HepG2 (cell line): Measurements from ENCODE around the gene BTBD19. TPM values are rescaled to one million over a fixed set of nuclear protein-coding genes. Genes with fewer than 3 reads are reported as not detected.

ENCODE experiments used
- ARHGAP35 ChIP-seq: sonication (generic); formaldehyde crosslinking; IDR thresholded peaks from 2 replicates; pipeline ENCODE4 v1.9.0; 2022; ENCODE audit warnings: mild to moderate bottlenecking, inconsistent platforms, moderate library complexity, missing genetic modification reagents, borderline replicate concordance
- BATF2 ChIP-seq: sonication (generic); formaldehyde crosslinking; IDR thresholded peaks from 2 replicates; pipeline ENCODE4 v1.8.0; 2022; ENCODE audit warnings: mild to moderate bottlenecking, missing genetic modification reagents, moderate library complexity
- CREM ChIP-seq, 2 experiments: sonication (generic) in 1 of 2; formaldehyde crosslinking in 1 of 2; IDR thresholded peaks; 2 replicates each; pipeline versions ENCODE4 v1.4.0 to v1.6.1; 2016 to 2020; ENCODE audit warnings: antibody characterized with exemption in 1 of 2, mild to moderate bottlenecking in 1 of 2, missing genetic modification reagents in 1 of 2
- E2F1 ChIP-seq: sonication (generic); formaldehyde crosslinking; IDR thresholded peaks from 2 replicates; pipeline ENCODE4 v1.5.0; 2020; ENCODE audit warnings: missing genetic modification reagents
- FOSL1 ChIP-seq: sonication (generic); formaldehyde crosslinking; IDR thresholded peaks from 2 replicates; pipeline ENCODE4 v1.9.0; 2021; ENCODE audit warnings: missing genetic modification reagents, borderline replicate concordance
- FOXO4 ChIP-seq: sonication (generic); formaldehyde crosslinking; conservative IDR thresholded peaks from 2 replicates; pipeline ENCODE4 v1.8.1; 2023; ENCODE audit warnings: missing genetic modification reagents
- IRF9 ChIP-seq: sonication (generic); formaldehyde crosslinking; IDR thresholded peaks from 2 replicates; pipeline ENCODE4 v1.8.0; 2022; ENCODE audit warnings: missing genetic modification reagents, mild to moderate bottlenecking, borderline replicate concordance
- MAFG ChIP-seq: sonication (generic); formaldehyde crosslinking; IDR thresholded peaks from 2 replicates; pipeline ENCODE4 v1.5.1; 2020; ENCODE audit warnings: mild to moderate bottlenecking, missing genetic modification reagents
- MLXIP ChIP-seq: sonication (generic); formaldehyde crosslinking; IDR thresholded peaks from 2 replicates; pipeline ENCODE4 v1.9.0; 2021; ENCODE audit warnings: missing genetic modification reagents, borderline replicate concordance
- NCOA2 ChIP-seq: sonication (generic); formaldehyde crosslinking; IDR thresholded peaks from 2 replicates; pipeline ENCODE4 v1.8.0; 2022; ENCODE audit warnings: inconsistent platforms
- PAX8 ChIP-seq: sonication (generic); formaldehyde crosslinking; IDR thresholded peaks from 2 replicates; pipeline ENCODE4 v1.8.0; 2022; ENCODE audit warnings: mild to moderate bottlenecking, missing genetic modification reagents, borderline replicate concordance
- SMAD1 ChIP-seq: sonication (generic); formaldehyde crosslinking; IDR thresholded peaks from 2 replicates; pipeline ENCODE4 v1.4.0; 2020; ENCODE audit warnings: missing genetic modification reagents, low read depth, mild to moderate bottlenecking, borderline replicate concordance
- SSRP1 ChIP-seq: IDR thresholded peaks from 2 replicates; pipeline ENCODE4 v1.6.1; 2016; ENCODE audit warnings: control low read depth
- U2AF2 ChIP-seq: fragments of 200-400 bp; formaldehyde crosslinking; IDR thresholded peaks from 2 replicates; pipeline ENCODE4 v1.6.1; 2017; ENCODE audit warnings: low read depth, mild to moderate bottlenecking, low read length
- XRCC5 ChIP-seq: fragments of 200-400 bp; formaldehyde crosslinking; optimal IDR thresholded peaks from 2 replicates; pipeline ENCODE3; 2017; ENCODE audit warnings: mild to moderate bottlenecking, low read length
- ZMAT5 ChIP-seq: sonication (generic); formaldehyde crosslinking; IDR thresholded peaks from 2 replicates; pipeline ENCODE4 v1.5.0; 2020; ENCODE audit warnings: mild to moderate bottlenecking, low read depth, missing genetic modification reagents, borderline replicate concordance
- ZNF138 ChIP-seq: sonication (generic); formaldehyde crosslinking; IDR thresholded peaks from 2 replicates; pipeline ENCODE4 v1.5.0; 2020; ENCODE audit warnings: mild to moderate bottlenecking, low read depth, missing genetic modification reagents
- ZNF580 ChIP-seq: IDR thresholded peaks from 2 replicates; pipeline ENCODE4 v1.6.1; 2016; ENCODE audit warnings: low read depth, borderline replicate concordance
- ZNF781 ChIP-seq: sonication (generic); formaldehyde crosslinking; IDR thresholded peaks from 2 replicates; pipeline ENCODE4 v1.5.1; 2020; ENCODE audit warnings: borderline replicate concordance, mild to moderate bottlenecking, missing genetic modification reagents; ENCODE audit errors: not compliant biosample characterization
- ZSCAN20 ChIP-seq: sonication (generic); formaldehyde crosslinking; IDR thresholded peaks from 2 replicates; pipeline ENCODE4 v1.4.0; 2020; ENCODE audit warnings: missing genetic modification reagents, mild to moderate bottlenecking, borderline replicate concordance
- polyA plus RNA-seq, 8 experiments: library from polyadenylated mRNA; depleted of rRNA in 3 of 8; stranded (reverse) in 7 of 8; unstranded in 1 of 8; fragments of >200 nt; fragmentation: Illumina TruSeq in 4 of 8; extraction: Trizol in 4 of 8; gene quantifications; 2 replicates each; pipeline versions ENCODE4 v1.2.1 to v1.2.3, GENCODE V29; 2011 to 2016; ENCODE audit warnings: low read depth in 4 of 8, missing spikeins in 1 of 8, mixed read lengths in 1 of 8; ENCODE audit not compliant: insufficient read depth in 1 of 8
- total RNA-seq, 5 experiments: library from RNA; depleted of rRNA; stranded (reverse); fragments of >200 nt; fragmentation: Illumina TruSeq; extraction: Trizol; gene quantifications; 2 replicates each; pipeline ENCODE4 v1.2.3, GENCODE V29; 2016; ENCODE audit warnings: low read depth in 1 of 5

Gene BTBD19
- total and polyA plus RNA-seq, 2 of the 13 experiments (the other 11 are each of a cell fraction or from before 2014, with no cell fraction given): 2.7 to 6.7 TPM

GRCh38 chr1:44807364-44808062 is 810 bp upstream of the BTBD19 start (continued):
- TF ChIP-seq MLXIP (CRISPR knock-in tag) (no peak), ZMAT5 (CRISPR knock-in tag) (no peak), ZSCAN20 (no peak), ZNF580 (CRISPR knock-in tag) (0 out of 2 replicates have a peak, but pooled peaks have one; percentile 8), ARHGAP35 (CRISPR knock-in tag) (peak; percentile 85), XRCC5 (peak; percentile 82), BATF2 (CRISPR knock-in tag) (no peak), ZNF138 (CRISPR knock-in tag) (no peak; the same call in 1 of the 2 replicates), CREM (IDR thresholded peaks at IDR 0.05) (peak; percentile 76), CREM (CRISPR knock-in tag; IDR thresholded peaks at IDR 0.05) (no peak), SMAD1 (CRISPR knock-in tag) (0 out of 2 replicates have a peak, but pooled peaks have one; percentile 78), E2F1 (CRISPR knock-in tag) (no peak), U2AF2 (peak; percentile 66; the same call in 1 of the 2 replicates), FOSL1 (CRISPR knock-in tag) (no peak), PAX8 (CRISPR knock-in tag) (0 out of 2 replicates have a peak, but pooled peaks have one; percentile 69), SSRP1 (CRISPR knock-in tag) (peak; percentile 26; the same call in 1 of the 2 replicates), ZNF781 (CRISPR knock-in tag) (no peak), FOXO4 (no peak), NCOA2 (CRISPR knock-in tag) (peak; percentile 34; the same call in 1 of the 2 replicates), MAFG (CRISPR knock-in tag) (no peak), IRF9 (CRISPR knock-in tag) (peak; percentile 82; the same call in 1 of the 2 replicates)
